AG09319 (cell line): ENCODE results near the gene FMNL2.

Experiments
- DNase-seq: peaks from one replicate; pipeline ENCODE4 v3.0.0-alpha.2; 2010; ENCODE audit warnings: low read depth; ENCODE audit errors: extremely low read depth
- TF ChIP-seq, protein P1 (sequence below): IDR thresholded peaks from 2 replicates; pipeline ENCODE4 v1.5.1; 2011; ENCODE audit warnings: low read depth, mild to moderate bottlenecking, inconsistent platforms, low read length, moderate library complexity

Gene FMNL2

DNA sequence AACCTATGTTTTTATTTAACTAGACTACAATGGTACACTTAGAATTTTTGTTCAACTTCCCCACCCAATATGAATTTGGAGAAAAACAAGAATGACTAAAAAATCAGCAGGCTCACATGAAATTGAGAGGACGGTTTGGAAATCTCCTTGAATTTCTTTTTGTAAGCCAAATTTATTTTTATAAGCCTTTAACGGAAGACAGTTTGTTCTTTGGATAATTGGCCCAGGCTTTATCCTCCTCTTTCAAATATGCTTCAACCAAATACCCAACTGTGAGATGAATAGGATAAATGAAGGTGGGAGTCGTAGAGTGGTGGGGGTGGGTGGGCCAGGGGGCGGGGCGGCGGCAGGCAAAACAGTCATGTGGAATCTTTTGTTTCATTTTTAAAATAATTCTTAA is 60.6 kb downstream of the FMNL2 start:
- DNase-seq = no peak
- TF ChIP-seq, protein P1, sequence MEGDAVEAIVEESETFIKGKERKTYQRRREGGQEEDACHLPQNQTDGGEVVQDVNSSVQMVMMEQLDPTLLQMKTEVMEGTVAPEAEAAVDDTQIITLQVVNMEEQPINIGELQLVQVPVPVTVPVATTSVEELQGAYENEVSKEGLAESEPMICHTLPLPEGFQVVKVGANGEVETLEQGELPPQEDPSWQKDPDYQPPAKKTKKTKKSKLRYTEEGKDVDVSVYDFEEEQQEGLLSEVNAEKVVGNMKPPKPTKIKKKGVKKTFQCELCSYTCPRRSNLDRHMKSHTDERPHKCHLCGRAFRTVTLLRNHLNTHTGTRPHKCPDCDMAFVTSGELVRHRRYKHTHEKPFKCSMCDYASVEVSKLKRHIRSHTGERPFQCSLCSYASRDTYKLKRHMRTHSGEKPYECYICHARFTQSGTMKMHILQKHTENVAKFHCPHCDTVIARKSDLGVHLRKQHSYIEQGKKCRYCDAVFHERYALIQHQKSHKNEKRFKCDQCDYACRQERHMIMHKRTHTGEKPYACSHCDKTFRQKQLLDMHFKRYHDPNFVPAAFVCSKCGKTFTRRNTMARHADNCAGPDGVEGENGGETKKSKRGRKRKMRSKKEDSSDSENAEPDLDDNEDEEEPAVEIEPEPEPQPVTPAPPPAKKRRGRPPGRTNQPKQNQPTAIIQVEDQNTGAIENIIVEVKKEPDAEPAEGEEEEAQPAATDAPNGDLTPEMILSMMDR = no peak

DNA sequence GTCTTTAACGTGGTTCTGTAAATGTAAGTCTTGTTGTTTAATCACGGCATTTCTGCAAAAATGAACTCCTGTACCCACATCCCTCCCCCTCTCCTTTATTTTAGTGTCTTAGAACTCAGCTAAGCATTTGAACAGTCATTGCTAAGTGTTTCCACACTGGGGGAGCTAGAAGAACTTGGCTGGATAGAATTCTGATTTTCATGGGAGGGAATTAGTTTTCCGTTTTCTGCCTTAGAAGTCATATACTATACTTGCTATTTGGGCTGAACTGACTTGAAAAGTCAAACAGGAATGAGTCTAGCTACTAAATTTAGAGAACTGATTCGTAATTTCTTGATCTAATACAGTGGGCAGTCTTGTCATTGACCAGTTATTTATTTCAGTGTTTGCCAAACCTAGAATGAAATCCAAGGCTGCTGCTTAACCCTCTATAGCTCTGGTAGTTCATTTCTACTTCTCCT is 61.1 kb downstream of the FMNL2 start:
- TF ChIP-seq, protein P1 = no peak
- no peak for DNase-seq

DNA sequence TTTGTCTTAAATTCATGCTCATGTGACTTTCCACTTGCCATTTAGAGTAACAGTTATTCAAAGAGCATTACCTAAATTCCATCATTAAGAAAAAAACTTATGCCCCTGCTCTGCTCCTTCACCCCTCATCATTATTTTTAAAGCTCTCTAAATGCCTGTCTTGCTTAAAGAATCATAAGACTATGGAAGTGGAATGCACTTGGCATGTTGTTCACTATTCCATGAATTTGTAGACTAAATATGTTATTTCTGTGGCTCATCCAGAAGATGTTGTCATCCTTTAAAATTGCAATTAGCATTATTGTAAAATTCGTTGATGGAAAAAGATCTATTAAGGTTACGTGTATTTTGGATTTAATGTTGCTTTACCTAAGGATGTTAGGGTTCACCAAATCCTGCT is 61.8 kb downstream of the FMNL2 start:
- TF ChIP-seq, protein P1 = no peak
- DNase-seq = no peak

DNA sequence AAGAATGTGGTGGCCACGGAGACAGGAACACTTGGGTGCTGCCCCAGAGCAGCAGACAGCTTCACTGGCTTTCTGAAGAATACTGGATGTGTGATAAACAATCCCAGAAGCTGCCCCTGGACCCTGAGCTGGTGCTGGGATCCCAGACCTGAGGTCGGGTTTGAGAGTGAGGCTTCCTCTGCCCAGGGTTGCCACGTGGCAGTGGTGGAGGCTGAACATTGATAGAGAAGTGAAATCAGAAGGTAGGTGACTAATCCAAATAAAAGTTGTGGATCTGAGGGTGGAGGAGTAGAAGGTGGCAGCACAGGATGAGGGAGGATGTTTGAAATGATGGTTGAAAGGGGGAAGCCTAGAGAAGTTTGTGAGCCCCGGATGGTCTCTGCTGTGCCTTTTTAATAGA is 64.0 kb downstream of the FMNL2 start:
- TF ChIP-seq, protein P1 = no peak
- DNase-seq = no peak

DNA sequence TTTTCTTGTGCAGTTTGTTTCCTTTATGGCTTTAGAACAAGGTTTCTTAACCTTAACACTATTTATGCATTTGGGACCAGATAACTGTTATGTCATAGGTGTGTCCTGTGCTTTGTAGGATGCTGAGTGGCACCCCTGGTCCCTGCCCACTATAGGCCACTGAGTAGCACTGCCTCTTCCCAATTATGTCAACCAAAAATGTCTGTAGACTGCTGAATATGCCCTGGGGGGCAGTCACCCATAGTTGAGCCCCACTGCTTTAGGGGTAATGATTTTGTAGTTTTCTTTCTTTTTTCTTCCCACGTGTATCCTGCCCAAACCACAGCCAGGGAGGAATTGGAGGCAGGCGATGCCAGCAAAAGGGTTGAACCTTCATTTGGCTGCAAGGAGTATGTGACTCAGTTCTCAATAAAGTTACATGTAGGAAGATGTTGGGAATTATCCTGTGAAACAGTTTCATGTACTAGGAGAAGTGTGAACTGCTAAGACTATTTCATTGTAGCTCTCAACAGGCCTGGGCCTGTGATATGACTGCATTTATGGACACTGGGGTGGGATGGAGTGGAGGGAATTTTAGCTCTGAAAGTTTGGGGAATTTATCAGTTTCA is 65.7 kb downstream of the FMNL2 start:
- DNase-seq = no peak
- TF ChIP-seq, protein P1 = no peak

DNA sequence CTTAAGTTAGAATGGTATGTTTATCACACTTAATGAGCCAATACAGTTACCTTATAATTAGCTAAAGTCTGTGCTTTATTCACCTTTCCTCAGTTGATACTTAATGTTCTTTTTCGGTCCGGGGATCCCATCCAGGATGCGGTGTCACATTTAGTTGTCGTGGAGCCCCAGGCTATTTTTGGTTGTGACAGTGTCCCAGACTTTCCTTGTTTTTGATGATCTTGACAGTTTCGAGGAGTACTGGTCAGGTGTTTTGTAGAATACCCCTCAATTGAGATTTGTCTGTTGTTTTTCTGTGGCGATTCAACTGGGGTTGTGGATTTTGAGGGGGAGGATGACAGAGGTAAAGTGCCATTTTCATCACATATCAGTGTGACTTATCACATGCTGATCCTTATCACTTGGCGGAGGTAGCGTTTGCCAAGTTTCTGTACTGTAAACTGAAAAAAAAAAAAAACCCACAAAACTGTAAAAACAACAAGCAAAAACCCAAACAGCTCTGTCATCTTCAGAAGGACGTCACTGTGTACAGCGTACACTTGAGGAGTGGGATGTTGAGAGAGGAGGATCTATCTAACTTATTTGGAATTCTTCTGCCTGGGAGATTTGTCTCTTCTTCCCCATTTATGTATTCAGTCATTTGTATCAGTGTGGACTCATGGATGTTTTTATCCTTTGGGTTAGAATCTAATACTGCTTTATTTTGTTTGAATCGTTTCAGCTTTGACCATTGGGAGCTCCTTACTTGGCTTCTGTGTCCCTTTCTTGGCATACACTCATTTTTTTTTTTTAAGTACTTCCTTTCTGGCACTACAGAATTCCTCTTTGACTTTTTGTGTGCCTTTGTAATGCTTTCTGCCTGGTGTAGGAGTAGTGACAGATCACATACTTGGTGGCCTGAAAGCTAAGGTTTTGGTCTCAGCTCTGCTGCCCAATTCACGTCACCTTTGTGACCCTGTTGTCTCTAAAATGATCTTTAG is 68.1 kb downstream of the FMNL2 start:
- TF ChIP-seq, protein P1 = no peak
- DNase-seq = no peak
